Hematopoietic multipotent progenitor cell (in vitro differentiated cells): ENCODE results near the gene RNF217. TPM values are rescaled to one million over a fixed set of nuclear protein-coding genes. Genes with fewer than 3 reads are reported as not detected.
"Not testable (repeated sequence)": the region's sequence is repeated elsewhere in the genome, so short reads cannot be mapped to it uniquely, and the experiment has no call there.

Source experiments
- DNase-seq, 3 donors: peaks; one replicate each; pipeline ENCODE4 v3.0.0-alpha.2; 2011 to 2015; ENCODE audit warnings: low read depth in 2 of 3, low spot score in 2 of 3
- total RNA-seq: library from RNA; depleted of rRNA; stranded (reverse); fragments of >200 nt; gene quantifications from one replicate; pipeline ENCODE4 v1.2.3, GENCODE V29; 2012

RNF217 gene
- total RNA-seq, 1 donor: 11.8 TPM

GRCh38 chr6:124962639-124963415 is 590 bp downstream of the RNF217 start:
- DNase-seq: peak in 2 of 3 donors; percentile 42 to 47

GRCh38 chr6:124963416-124963785 is 1.2 kb downstream of the RNF217 start:
- DNase-seq: peak in 1 of 3 donors; percentile 33

- peak in 1 of 3 donors; percentile 22 for DNase-seq
Measured at GRCh38 chr6:124963831-124964763, 1.9 kb downstream of the RNF217 start.

- DNase-seq: no peak
Measured at GRCh38 chr6:124964764-124965105, 2.5 kb downstream of the RNF217 start.

- not testable (repeated sequence) for DNase-seq
Measured at GRCh38 chr6:124965424-124965850, 3.2 kb downstream of the RNF217 start.

- no peak for DNase-seq
Measured at GRCh38 chr6:124967444-124967843, 5.2 kb downstream of the RNF217 start.

- no peak for DNase-seq
Measured at GRCh38 chr6:124968401-124968800, 6.2 kb downstream of the RNF217 start.

GRCh38 chr6:124970243-124970642 is 8.0 kb downstream of the RNF217 start:
- no peak for DNase-seq

GRCh38 chr6:124970763-124971162 is 8.5 kb downstream of the RNF217 start:
- no peak for DNase-seq

- DNase-seq: no peak
Measured at GRCh38 chr6:124973780-124974179, 11.5 kb downstream of the RNF217 start.

GRCh38 chr6:124974771-124975377 is 12.6 kb downstream of the RNF217 start:
- DNase-seq: no peak

- no peak for DNase-seq
Measured at GRCh38 chr6:124977067-124977908, 15.1 kb downstream of the RNF217 start.

GRCh38 chr6:124978451-124979293 is 16.4 kb downstream of the RNF217 start:
- no peak for DNase-seq

- no peak for DNase-seq
Measured at GRCh38 chr6:124979294-124979678, 17.0 kb downstream of the RNF217 start.

- DNase-seq: no peak
Measured at GRCh38 chr6:124982669-124983068, 20.4 kb downstream of the RNF217 start.

GRCh38 chr6:124983383-124984083 is 21.3 kb downstream of the RNF217 start:
- no peak for DNase-seq

- DNase-seq: no peak
Measured at GRCh38 chr6:124984668-124985338, 22.6 kb downstream of the RNF217 start.

GRCh38 chr6:124986164-124986563 is 23.9 kb downstream of the RNF217 start:
- DNase-seq: peak in 1 of 3 donors; percentile 21
